ENCODE data around the gene CARMIL1. TPM values are rescaled to one million over a fixed set of nuclear protein-coding genes. Genes with fewer than 3 reads are reported as not detected.

Gene CARMIL1
- total RNA-seq, 1 experiment from 2014 or later = 25.2 TPM

DNA sequence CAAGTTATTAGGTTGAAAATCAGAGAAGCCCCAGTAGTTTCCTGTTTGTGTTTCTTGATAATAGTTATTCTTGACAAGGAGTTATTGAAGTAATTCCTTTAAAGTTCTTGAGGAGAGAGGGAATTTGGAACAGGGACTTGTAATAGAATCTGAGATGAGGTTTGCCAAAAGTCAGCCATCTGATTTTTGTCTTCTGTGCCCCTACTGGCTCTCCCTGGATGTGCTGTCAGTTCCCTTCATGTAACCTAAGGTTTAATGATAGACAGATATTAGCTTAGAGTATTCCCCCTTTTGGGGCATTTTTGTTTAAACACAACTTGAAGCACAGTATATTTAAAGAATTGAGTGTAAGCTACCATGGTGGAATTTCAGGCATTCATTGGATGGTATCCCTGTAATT is 71.4 kb downstream of the CARMIL1 start:
- DNase-seq (ENCODE audit: unreplicated experiment) = no peak
- no peak overlapping the region for H3K4me3 Mint-ChIP-seq (ENCODE audit: unreplicated experiment)
- ChIA-PET CTCF (interaction anchor here (0.9 kb wide), 2 partner anchors 12 to 16 kb away, joined by 3 to 4 read pairs; no protein-coding TSS in a partner anchor), POLR2A (no interaction called here)
- no peaks in the 10 kb centered on the region for H3K36me3 Mint-ChIP-seq (ENCODE audit: insufficient read depth, unreplicated experiment)
- BruUV-seq (replicated peaks) = no TSS peak
- H3K9me3 Mint-ChIP-seq (ENCODE audit: unreplicated experiment) = no peaks in the 10 kb centered on the region
- intact Hi-C loops (cut with micrococcal nuclease) = no loop called here
- no peaks in the 10 kb centered on the region for H3K4me1 Mint-ChIP-seq (ENCODE audit: insufficient read depth, unreplicated experiment)
- H3K27me3 Mint-ChIP-seq (ENCODE audit: insufficient read depth, unreplicated experiment) = no peaks in the 10 kb centered on the region
- no peak overlapping the region for H3K27ac Mint-ChIP-seq (ENCODE audit: low read depth, unreplicated experiment)
- TF ChIP-seq, protein P1, sequence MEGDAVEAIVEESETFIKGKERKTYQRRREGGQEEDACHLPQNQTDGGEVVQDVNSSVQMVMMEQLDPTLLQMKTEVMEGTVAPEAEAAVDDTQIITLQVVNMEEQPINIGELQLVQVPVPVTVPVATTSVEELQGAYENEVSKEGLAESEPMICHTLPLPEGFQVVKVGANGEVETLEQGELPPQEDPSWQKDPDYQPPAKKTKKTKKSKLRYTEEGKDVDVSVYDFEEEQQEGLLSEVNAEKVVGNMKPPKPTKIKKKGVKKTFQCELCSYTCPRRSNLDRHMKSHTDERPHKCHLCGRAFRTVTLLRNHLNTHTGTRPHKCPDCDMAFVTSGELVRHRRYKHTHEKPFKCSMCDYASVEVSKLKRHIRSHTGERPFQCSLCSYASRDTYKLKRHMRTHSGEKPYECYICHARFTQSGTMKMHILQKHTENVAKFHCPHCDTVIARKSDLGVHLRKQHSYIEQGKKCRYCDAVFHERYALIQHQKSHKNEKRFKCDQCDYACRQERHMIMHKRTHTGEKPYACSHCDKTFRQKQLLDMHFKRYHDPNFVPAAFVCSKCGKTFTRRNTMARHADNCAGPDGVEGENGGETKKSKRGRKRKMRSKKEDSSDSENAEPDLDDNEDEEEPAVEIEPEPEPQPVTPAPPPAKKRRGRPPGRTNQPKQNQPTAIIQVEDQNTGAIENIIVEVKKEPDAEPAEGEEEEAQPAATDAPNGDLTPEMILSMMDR (IDR thresholded peaks at IDR 0.05; ENCODE audit: unreplicated experiment) = no peak

DNA sequence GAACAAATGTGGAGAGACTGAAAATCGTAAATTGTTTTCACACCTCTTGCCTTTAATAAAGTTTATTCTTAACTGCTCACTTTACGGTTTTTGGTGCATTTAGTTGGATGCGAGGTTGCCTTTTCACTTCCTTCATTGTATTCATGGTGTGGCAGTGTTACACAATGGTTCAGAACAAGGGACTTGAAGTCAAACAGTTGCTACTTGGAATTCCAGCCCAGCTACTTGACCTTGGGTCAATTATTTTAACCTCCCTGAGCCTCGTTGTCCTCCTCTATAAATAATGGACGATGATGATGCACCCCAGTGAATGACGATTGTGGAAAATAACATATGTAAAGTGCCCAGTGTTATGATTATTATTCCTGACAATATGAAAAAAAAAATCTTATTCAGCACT is 72.3 kb downstream of the CARMIL1 start:
- intact Hi-C loops (cut with micrococcal nuclease) = no loop called here
- CTCF ChIA-PET = no interaction called here
- H3K4me3 Mint-ChIP-seq (ENCODE audit: unreplicated experiment) = no peak overlapping the region
- no peak for DNase-seq (ENCODE audit: unreplicated experiment)
- TF ChIP-seq, protein P1 (IDR thresholded peaks at IDR 0.05; ENCODE audit: unreplicated experiment) = no peak
- POLR2A ChIA-PET = interaction anchor here (0.7 to 1.5 kb wide), 4 partner anchors 15 to 102 kb away, joined by 3 to 5 read pairs (median 4); no protein-coding TSS in a partner anchor
- H3K27me3 Mint-ChIP-seq (ENCODE audit: insufficient read depth, unreplicated experiment) = no peaks in the 10 kb centered on the region
- no peaks in the 10 kb centered on the region for H3K36me3 Mint-ChIP-seq (ENCODE audit: insufficient read depth, unreplicated experiment)
- H3K27ac Mint-ChIP-seq (ENCODE audit: low read depth, unreplicated experiment) = no peak overlapping the region
- BruUV-seq (replicated peaks) = no TSS peak
- no peaks in the 10 kb centered on the region for H3K9me3 Mint-ChIP-seq (ENCODE audit: unreplicated experiment)
- H3K4me1 Mint-ChIP-seq (ENCODE audit: insufficient read depth, unreplicated experiment) = no peaks in the 10 kb centered on the region

DNA sequence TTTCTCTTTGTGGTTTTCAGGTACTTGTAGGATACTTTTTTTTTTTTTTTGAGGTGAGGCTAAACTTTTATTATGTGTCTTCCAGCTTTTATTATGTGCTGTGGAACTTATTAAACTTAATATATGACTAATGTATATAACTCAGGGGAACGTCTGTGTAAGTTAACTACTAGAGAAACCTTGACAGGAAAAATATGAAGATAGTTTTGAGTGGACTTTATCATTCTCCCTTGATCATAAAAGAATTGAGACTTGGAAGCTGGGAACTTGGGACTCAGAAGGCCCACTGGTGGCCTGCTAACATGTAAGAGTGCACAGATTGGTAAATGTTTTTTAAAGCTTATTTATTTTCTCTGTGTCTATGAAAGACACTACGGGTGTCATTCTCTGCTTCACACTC is 73.1 kb downstream of the CARMIL1 start:
- H3K36me3 Mint-ChIP-seq (ENCODE audit: insufficient read depth, unreplicated experiment) = no peaks in the 10 kb centered on the region
- CTCF ChIA-PET = interaction anchor here (0.8 to 1.5 kb wide), 3 partner anchors 17 to 39 kb away, joined by 3 to 5 read pairs (median 3); no protein-coding TSS in a partner anchor
- no peak for DNase-seq (ENCODE audit: unreplicated experiment)
- no peaks in the 10 kb centered on the region for H3K4me1 Mint-ChIP-seq (ENCODE audit: insufficient read depth, unreplicated experiment)
- H3K27ac Mint-ChIP-seq (ENCODE audit: low read depth, unreplicated experiment) = no peak overlapping the region
- POLR2A ChIA-PET = interaction anchor here (0.7 to 1.5 kb wide), 4 partner anchors 14 to 46 kb away, joined by 3 to 5 read pairs (median 4); no protein-coding TSS in a partner anchor
- no TSS peak for BruUV-seq (replicated peaks)
- no peak overlapping the region for H3K4me3 Mint-ChIP-seq (ENCODE audit: unreplicated experiment)
- intact Hi-C loops (cut with micrococcal nuclease) = no loop called here
- no peaks in the 10 kb centered on the region for H3K27me3 Mint-ChIP-seq (ENCODE audit: insufficient read depth, unreplicated experiment)
- TF ChIP-seq, protein P1 (IDR thresholded peaks at IDR 0.05; ENCODE audit: unreplicated experiment) = no peak
- no peaks in the 10 kb centered on the region for H3K9me3 Mint-ChIP-seq (ENCODE audit: unreplicated experiment)

DNA sequence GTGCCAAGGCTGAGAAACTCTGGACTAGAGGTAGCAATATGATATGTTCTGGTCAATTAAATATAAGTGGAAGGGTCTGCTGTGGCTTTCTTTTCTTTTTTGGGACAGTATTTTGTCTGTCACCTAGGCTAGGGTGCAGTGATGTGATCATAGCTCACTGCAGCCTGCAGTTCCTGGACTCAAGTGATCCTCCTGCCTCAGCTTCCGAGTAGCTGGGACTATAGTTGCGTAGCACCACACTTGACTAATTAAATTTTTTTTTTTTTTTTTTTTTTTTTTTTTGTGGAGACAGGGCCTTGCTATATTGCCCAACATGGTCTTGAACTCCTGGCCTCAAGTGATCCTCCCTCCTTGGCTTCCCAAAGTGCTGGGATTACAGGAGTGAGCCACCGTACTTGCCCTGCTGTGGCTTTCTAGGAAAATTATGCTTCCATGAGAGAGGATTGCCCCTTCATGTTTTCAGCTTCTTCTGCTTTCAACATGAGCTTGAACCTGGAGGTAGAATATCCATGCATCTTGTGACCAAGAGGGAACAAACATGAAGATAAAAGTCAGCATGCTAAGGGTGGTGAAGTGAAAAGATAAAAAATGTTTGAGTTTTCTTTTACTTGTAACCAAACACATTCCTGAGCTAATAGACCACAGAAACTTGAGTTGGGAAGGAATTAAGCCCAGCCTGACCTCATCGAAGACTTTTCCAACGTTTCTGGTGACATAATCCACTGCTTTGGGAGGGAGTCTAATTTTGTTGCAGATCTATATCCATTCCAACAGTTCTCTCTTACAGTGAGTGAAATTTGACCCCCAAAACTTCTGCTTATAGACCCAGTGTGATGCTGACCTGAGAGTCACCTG is 75.1 kb downstream of the CARMIL1 start:
- intact Hi-C loops (cut with micrococcal nuclease) = no loop called here
- no peak overlapping the region for H3K4me3 Mint-ChIP-seq (ENCODE audit: unreplicated experiment)
- TF ChIP-seq, protein P1 (IDR thresholded peaks at IDR 0.05; ENCODE audit: unreplicated experiment) = no peak
- H3K36me3 Mint-ChIP-seq (ENCODE audit: insufficient read depth, unreplicated experiment) = no peaks in the 10 kb centered on the region
- ChIA-PET CTCF (interaction anchor here (0.7 to 1.3 kb wide), 6 partner anchors 7 to 132 kb away, joined by 3 to 5 read pairs (median 3); no protein-coding TSS in a partner anchor), POLR2A (interaction anchor here (0.6 to 1.3 kb wide), 2 partner anchors 9 to 16 kb away, joined by 3 to 4 read pairs; no protein-coding TSS in a partner anchor)
- H3K27ac Mint-ChIP-seq (ENCODE audit: low read depth, unreplicated experiment) = no peak overlapping the region
- no TSS peak for BruUV-seq (replicated peaks)
- H3K4me1 Mint-ChIP-seq (ENCODE audit: insufficient read depth, unreplicated experiment) = peaks cover 5% of the 10 kb centered on the region
- DNase-seq (ENCODE audit: unreplicated experiment) = no peak
- H3K27me3 Mint-ChIP-seq (ENCODE audit: insufficient read depth, unreplicated experiment) = no peaks in the 10 kb centered on the region
- H3K9me3 Mint-ChIP-seq (ENCODE audit: unreplicated experiment) = no peaks in the 10 kb centered on the region
